PC-9 (cell line): ENCODE results near the gene LIX1L.

Experiments
- CTCF ChIP-seq: fragments of 200-600 bp; sonication (generic); conservative IDR thresholded peaks from 2 replicates; pipeline ENCODE4 v1.6.1; 2017; ENCODE audit warnings: mixed run types, antibody characterized with exemption, mild to moderate bottlenecking, moderate library complexity
- EZH2 ChIP-seq: fragments of 200-600 bp; sonication (generic); IDR thresholded peaks from 2 replicates; pipeline ENCODE4 v1.8.0; 2017; ENCODE audit warnings: antibody characterized with exemption, low read depth

DNA sequence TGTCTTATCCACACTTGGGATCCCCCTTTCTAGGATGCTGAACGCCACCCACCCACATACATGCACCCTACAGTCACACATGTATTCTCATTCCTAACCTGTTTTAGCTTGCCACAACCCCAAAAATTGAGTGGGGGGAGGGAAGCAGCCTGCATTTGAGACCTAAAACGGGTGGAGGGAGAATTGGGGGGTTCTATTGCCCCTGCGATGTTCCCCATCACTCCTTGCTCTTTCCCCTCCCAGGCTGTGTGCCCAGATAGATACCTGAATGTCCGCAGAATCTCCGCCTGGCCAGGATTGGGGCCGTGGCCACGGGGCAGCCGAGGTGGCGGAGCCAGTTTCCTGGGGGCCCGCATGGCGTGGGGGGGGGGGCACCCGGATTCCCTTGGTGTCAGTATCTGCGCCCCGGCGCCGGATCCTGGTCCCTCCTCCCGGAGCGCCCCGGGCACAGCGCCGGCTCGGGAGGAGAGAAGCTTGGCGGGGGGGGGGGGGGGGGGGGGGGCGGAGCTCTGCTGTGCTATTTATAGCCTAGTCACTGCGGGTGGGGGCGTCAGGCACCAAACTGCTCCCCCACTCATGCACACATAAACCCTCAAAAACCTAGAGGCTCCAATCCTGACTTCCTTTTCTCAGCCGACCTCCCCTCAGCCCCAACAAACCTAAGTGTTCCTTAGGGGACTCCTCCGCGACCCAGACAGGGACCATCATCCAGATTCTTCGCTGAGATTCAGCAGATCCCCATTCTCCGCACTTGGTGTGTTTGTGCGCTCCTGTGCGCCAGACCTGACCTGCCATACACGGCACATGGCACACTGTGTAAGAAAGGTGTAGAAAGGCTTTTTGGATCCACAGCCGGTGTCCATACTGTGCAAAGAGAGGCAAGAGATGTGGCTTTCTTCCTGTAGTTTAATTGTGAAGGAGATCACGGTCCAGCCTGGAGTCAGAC, 4.6 kb upstream of the LIX1L start:
- TF ChIP-seq CTCF (no peak), EZH2 (no peak)
